ENCODE data around the gene KLHDC8A. TPM values are rescaled to one million over a fixed set of nuclear protein-coding genes. Genes with fewer than 3 reads are reported as not detected.
A peak's percentile ranks its signal among the peaks of the same experiment; 100 is the strongest.

Gene KLHDC8A
- total and polyA plus RNA-seq, 4 experiments from 2014 or later, result not detected

DNA sequence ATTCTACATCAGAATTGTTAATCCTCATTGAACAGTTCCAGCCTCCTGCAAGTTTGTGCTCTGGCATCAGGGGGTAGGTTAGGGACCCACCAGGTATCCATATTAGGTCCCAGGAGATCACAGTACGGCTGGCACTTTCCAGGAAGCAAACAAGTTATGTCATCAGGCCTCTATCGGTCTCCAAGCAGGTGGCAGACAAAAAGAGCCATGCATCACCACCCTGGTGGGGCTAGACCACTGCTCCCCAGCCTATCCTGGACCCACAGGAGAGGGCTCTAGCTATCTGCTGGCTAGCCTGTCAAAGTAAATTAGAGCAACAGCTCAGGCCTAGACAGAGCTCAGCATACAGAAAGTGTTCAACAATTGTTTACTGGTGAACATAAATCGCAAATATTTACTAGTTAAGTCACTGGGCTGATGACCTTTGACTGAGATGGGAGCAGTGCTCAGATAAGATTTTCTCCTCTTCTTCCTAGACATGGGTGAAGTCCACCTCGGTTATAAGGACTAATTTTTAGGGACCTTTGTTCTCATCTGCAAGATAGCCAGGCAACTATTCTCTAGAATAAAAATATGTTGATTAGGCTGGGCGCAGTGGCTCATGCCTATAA lies 41.6 kb downstream of the KLHDC8A start:
- intact Hi-C loops (cut with micrococcal nuclease), result loop anchor here (5.0 kb wide), 1 partner anchor 88 kb away; the partner anchor contains the start of gene TMCC2
- H3K9me3 ChIP-seq (ENCODE audit: control insufficient read depth in 1 of 2, low read length in 2 of 2), result no peaks in the 10 kb centered on the region

DNA sequence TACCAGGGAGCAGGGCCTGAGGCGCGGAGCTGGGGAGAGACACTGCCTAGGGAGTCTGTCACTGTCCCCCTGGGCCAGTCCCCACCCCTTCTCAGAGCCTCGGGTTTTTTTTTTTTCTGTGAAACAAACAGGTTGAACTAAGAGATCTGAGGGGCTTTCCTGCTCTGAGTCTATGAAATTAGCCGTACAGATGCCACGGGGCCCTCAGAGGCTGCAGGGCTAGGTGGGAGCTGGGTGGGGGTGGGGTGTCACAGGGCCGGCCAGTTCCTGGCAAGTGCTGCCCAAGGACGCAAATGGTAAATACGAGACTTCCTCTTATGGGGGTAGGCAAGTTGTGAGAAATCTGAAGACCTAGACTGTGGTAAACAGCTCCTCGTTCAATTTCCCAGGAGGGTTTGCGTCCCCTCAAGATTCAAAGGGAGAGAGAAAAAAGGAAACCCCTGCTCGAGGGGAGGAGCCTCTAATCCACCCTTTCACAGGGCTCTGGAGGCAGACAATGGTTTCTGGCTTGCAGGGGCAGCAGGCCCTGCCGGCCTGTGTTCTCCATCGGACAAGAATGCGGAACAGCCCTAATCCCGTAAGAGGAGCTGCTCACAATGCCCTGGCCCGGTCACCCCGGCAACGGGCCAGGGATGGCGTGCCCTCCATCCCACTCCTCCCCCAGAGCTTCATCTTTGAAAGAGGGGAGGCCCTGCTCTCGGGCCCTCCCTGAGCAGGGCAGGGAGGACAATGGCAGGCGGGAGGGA lies 43.0 kb downstream of the KLHDC8A start:
- peak overlapping the region; percentile 17 to 20 for H3K4me3 ChIP-seq (ENCODE audit: low read length in 2 of 2)
- peaks cover 86% of the 10 kb centered on the region for H3K4me1 ChIP-seq (ENCODE audit: insufficient read depth, low read length)
- Mint-ChIP-seq H3K36me3 (peaks cover 34 to 49% of the 10 kb centered on the region in 2 donors), H3K4me3 (peak overlapping the region; percentile 82 to 93 (median 86)), H3K27me3 (no peaks in the 10 kb centered on the region), H3K4me1 (peaks cover 66 to 95% (median 78%) of the 10 kb centered on the region in 4 donors), H3K9me3 (no peaks in the 10 kb centered on the region), H3K27ac (peak overlapping the region; percentile 81 to 95 (median 88))
- peak in 2 of 5 donors; percentile 18 to 54 for DNase-seq
- H3K9me3 ChIP-seq (ENCODE audit: control insufficient read depth in 1 of 2, low read length in 2 of 2), result no peaks in the 10 kb centered on the region
- peaks cover 37% of the 10 kb centered on the region for H3K36me3 ChIP-seq (ENCODE audit: insufficient read depth, low read length)
- ChIA-PET POLR2A (ENCODE audit: partially characterized antibody) (interaction anchor here (0.7 to 22.4 kb wide), 7 partner anchors 8 to 172 kb away, joined by 3 to 1030 read pairs (median 4); no protein-coding TSS in a partner anchor), CTCF (ENCODE audit: partially characterized antibody) (interaction anchor here (0.7 to 23.6 kb wide), 7 partner anchors 12 to 40 kb away, joined by 3 to 1429 read pairs (median 3); no protein-coding TSS in a partner anchor)
- peak overlapping the region; percentile 2 for H3K27ac ChIP-seq (ENCODE audit: low read depth, low read length)
- intact Hi-C loops (cut with micrococcal nuclease), result loop anchor here (1.0 kb wide), 2 partner anchors 28 to 38 kb away; no protein-coding TSS in a partner anchor
- H3K27me3 ChIP-seq (ENCODE audit: insufficient read depth, low read length), result no peaks in the 10 kb centered on the region

More for the DNA sequence above, 41.6 kb downstream of the KLHDC8A start:
- H3K4me1 ChIP-seq (ENCODE audit: insufficient read depth, low read length), result peaks cover 93% of the 10 kb centered on the region
- CTCF ChIA-PET (ENCODE audit: partially characterized antibody), result interaction anchor here (1.2 to 23.6 kb wide), 6 partner anchors 10 to 39 kb away, joined by 3 to 1429 read pairs (median 4); no protein-coding TSS in a partner anchor
- no peaks in the 10 kb centered on the region for H3K27me3 ChIP-seq (ENCODE audit: insufficient read depth, low read length)
- H3K36me3 ChIP-seq (ENCODE audit: insufficient read depth, low read length), result peaks cover 23% of the 10 kb centered on the region
- peaks cover 72 to 98% (median 87%) of the 10 kb centered on the region in 4 donors for H3K4me1 Mint-ChIP-seq
- no peaks in the 10 kb centered on the region for H3K9me3 Mint-ChIP-seq
- H3K4me3 ChIP-seq (ENCODE audit: low read length in 2 of 2), result no peak overlapping the region
- H3K27ac Mint-ChIP-seq, result peak overlapping the region; percentile 34 to 88 (median 84)
- no peaks in the 10 kb centered on the region for H3K27me3 Mint-ChIP-seq
- no peak overlapping the region for H3K27ac ChIP-seq (ENCODE audit: low read depth, low read length)
- H3K4me3 Mint-ChIP-seq, result peak overlapping the region; percentile 48 to 93 (median 85)
- DNase-seq, result no peak
- peaks cover 28 to 44% of the 10 kb centered on the region in 2 donors for H3K36me3 Mint-ChIP-seq
- POLR2A ChIA-PET (ENCODE audit: partially characterized antibody), result interaction anchor here (1.6 to 22.4 kb wide), 3 partner anchors 10 to 34 kb away, joined by 5 to 1030 read pairs (median 11); no protein-coding TSS in a partner anchor

DNA sequence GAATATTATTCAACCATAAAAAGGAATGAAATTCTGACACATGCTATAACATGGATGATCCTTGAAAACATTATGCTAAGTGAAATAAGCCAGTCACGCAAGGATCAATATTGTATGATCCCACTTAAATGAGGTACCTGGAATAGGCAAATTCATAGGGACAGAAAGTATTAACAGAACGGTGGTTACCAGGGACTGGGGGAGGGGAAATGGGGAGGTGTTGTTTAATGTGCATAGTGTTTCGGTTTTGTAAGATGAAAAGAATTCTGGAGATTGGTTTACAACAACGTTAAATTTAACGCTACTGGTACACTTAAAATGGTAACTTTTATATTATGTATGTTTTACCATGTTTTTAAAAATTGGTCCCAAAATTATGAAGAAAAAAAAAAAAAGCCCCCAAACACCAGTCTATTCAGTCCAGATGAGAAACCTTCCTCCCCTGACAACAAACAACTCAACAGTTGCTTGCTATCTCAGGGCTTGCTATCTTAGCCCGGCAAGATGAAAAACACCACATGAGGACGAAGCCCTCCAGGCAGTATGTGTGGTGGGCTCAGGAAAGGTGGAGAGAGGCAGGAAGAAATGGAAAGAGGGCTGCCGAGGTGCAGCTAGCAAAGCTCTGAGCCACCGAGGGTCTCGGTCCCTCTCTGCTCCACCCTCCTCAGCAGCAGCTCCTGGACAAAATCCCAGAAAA lies 43.7 kb downstream of the KLHDC8A start:
- Mint-ChIP-seq H3K27me3 (no peaks in the 10 kb centered on the region), H3K27ac (peak overlapping the region; percentile 82 to 95 (median 88)), H3K9me3 (no peaks in the 10 kb centered on the region), H3K4me3 (peak overlapping the region; percentile 82 to 93 (median 86)), H3K36me3 (peaks cover 37 to 55% of the 10 kb centered on the region in 2 donors), H3K4me1 (peaks cover 59 to 95% (median 76%) of the 10 kb centered on the region in 4 donors)
- CTCF ChIA-PET (ENCODE audit: partially characterized antibody), result interaction anchor here (0.7 to 23.6 kb wide), 3 partner anchors 12 to 34 kb away, joined by 3 to 1429 read pairs (median 29); no protein-coding TSS in a partner anchor
- POLR2A ChIA-PET (ENCODE audit: partially characterized antibody), result interaction anchor here (0.5 to 22.4 kb wide), 6 partner anchors 9 to 171 kb away, joined by 3 to 1030 read pairs (median 4); no protein-coding TSS in a partner anchor
- Histone ChIP-seq H3K9me3 (ENCODE audit: control insufficient read depth in 1 of 2, low read length in 2 of 2) (no peaks in the 10 kb centered on the region), H3K27me3 (ENCODE audit: insufficient read depth, low read length) (no peaks in the 10 kb centered on the region), H3K27ac (ENCODE audit: low read depth, low read length) (peak overlapping the region; percentile 2), H3K4me3 (ENCODE audit: low read length in 2 of 2) (peak overlapping the region; percentile 3 to 17), H3K4me1 (ENCODE audit: insufficient read depth, low read length) (peaks cover 81% of the 10 kb centered on the region), H3K36me3 (ENCODE audit: insufficient read depth, low read length) (peaks cover 44% of the 10 kb centered on the region)
- DNase-seq, result no peak
- intact Hi-C loops (cut with micrococcal nuclease), result loop anchor here (1.0 kb wide), 2 partner anchors 28 to 38 kb away; no protein-coding TSS in a partner anchor

DNA sequence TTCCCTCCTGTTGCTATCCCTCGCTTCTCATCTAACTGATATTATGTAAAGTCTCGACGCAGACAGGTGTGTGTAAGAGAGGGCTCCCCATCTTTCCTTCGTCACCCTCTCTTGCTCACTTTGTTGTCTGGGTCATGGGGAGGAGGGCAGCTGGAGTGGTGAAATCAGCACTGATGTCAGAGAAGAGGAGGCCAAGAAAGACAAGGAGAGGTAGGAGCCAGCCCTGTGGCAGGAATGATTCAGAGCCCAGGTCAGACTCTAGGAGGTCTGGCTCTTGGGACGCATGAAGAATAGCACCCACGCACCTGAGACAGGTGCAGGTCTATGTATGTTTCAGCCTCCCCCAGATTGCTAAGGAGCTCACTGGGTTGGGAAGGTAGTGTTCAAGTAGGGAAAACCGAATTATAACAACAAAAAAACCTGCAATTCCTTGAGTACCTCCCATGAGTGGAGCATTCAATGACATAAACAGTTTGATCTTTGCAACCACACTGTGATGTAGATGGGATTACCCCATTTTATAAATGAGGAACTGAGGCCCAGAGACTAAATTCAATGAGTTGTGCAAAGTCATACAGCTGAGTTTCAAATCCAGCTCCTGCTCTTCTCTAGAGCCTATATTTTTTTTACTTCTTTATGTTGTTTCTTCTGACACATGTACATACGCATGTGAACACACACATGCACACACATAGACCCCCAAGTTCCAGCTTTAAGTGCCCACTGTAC lies 45.6 kb downstream of the KLHDC8A start:
- H3K4me3 ChIP-seq (ENCODE audit: low read length in 2 of 2), result no peak overlapping the region
- no peak overlapping the region for H3K4me3 Mint-ChIP-seq
- no peaks in the 10 kb centered on the region for H3K9me3 Mint-ChIP-seq
- no peaks in the 10 kb centered on the region for H3K9me3 ChIP-seq (ENCODE audit: control insufficient read depth in 1 of 2, low read length in 2 of 2)
- DNase-seq, result no peak
- intact Hi-C loops (cut with micrococcal nuclease), result no loop called here
- H3K27ac Mint-ChIP-seq, result peak overlapping the region; percentile 32 to 77 (median 53)
- H3K4me1 Mint-ChIP-seq, result peaks cover 43 to 92% (median 64%) of the 10 kb centered on the region in 4 donors
- ChIA-PET CTCF (ENCODE audit: partially characterized antibody) (interaction anchor here (0.8 to 23.6 kb wide), 5 partner anchors 10 to 32 kb away, joined by 3 to 1429 read pairs (median 4); no protein-coding TSS in a partner anchor), POLR2A (ENCODE audit: partially characterized antibody) (interaction anchor here (0.7 to 22.4 kb wide), 5 partner anchors 8 to 30 kb away, joined by 3 to 1030 read pairs (median 4); partner anchors contain the start of gene NUAK2)
- no peaks in the 10 kb centered on the region for H3K27me3 Mint-ChIP-seq
- no peak overlapping the region for H3K27ac ChIP-seq (ENCODE audit: low read depth, low read length)
- H3K36me3 ChIP-seq (ENCODE audit: insufficient read depth, low read length), result peaks cover 63% of the 10 kb centered on the region
- peaks cover 55 to 69% of the 10 kb centered on the region in 2 donors for H3K36me3 Mint-ChIP-seq
- H3K4me1 ChIP-seq (ENCODE audit: insufficient read depth, low read length), result peaks cover 73% of the 10 kb centered on the region
- no peaks in the 10 kb centered on the region for H3K27me3 ChIP-seq (ENCODE audit: insufficient read depth, low read length)

DNA sequence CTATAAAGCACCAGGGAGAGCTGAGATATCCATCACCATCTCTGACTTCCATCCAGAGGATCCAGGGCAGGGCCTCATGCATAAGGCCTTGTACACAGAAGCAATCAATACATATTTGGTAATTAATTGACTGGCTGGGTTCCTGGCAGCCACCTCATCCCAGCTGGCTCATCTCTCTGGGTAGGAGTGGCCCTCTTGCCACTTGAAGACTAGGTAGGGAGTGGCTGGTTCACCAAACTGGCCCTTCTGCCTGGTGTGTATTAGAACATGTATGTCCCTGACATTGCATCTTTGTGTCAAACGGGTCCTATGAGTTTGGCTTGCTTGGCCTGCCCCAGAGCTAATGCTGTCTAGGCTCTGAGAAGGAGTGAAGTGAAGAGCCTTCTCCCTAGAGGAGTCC lies 47.0 kb downstream of the KLHDC8A start:
- Histone ChIP-seq H3K4me3 (ENCODE audit: low read length in 2 of 2) (no peak overlapping the region), H3K27me3 (ENCODE audit: insufficient read depth, low read length) (no peaks in the 10 kb centered on the region), H3K27ac (ENCODE audit: low read depth, low read length) (no peak overlapping the region), H3K4me1 (ENCODE audit: insufficient read depth, low read length) (peaks cover 65% of the 10 kb centered on the region), H3K36me3 (ENCODE audit: insufficient read depth, low read length) (peaks cover 76% of the 10 kb centered on the region), H3K9me3 (ENCODE audit: control insufficient read depth in 1 of 2, low read length in 2 of 2) (no peaks in the 10 kb centered on the region)
- ChIA-PET CTCF (ENCODE audit: partially characterized antibody) (interaction anchor here (1.1 to 1.7 kb wide), 2 partner anchors 11 to 25 kb away, joined by 4 to 7 read pairs; partner anchors contain the start of gene NUAK2), POLR2A (ENCODE audit: partially characterized antibody) (interaction anchor here (1.3 to 22.4 kb wide), 2 partner anchors 12 to 29 kb away, joined by 7 to 1030 read pairs; partner anchors contain the start of gene NUAK2)
- Mint-ChIP-seq H3K27me3 (no peaks in the 10 kb centered on the region), H3K4me3 (no peak overlapping the region), H3K36me3 (peaks cover 67 to 80% of the 10 kb centered on the region in 2 donors), H3K27ac (peak overlapping the region in 4 of 7 donors; percentile 32 to 68 (median 44)), H3K4me1 (peaks cover 38 to 88% (median 58%) of the 10 kb centered on the region in 4 donors), H3K9me3 (no peaks in the 10 kb centered on the region)
- DNase-seq, result no peak
- intact Hi-C loops (cut with micrococcal nuclease), result no loop called here
